Neural cell (in vitro differentiated cells): Measurements from ENCODE around the gene TP53I13. TPM values are rescaled to one million over a fixed set of nuclear protein-coding genes. Genes with fewer than 3 reads are reported as not detected.

ENCODE experiments used
- H2AFZ ChIP-seq: fragments of 200-600, 300-800 bp; sonication (generic), shearing (Covaris generic); 2 replicates; pipeline ENCODE4 v1.6.0; 2014; ENCODE audit warnings: low read depth, mild to moderate bottlenecking, antibody characterized with exemption, low read length, moderate library complexity
- H3F3A ChIP-seq: fragments of 200-600 bp; shearing (Covaris generic); 2 replicates; pipeline ENCODE4 v1.6.1; 2016; ENCODE audit warnings: mild to moderate bottlenecking, moderate library complexity, mixed read lengths, antibody characterized with exemption, low read length; ENCODE audit not compliant: insufficient read depth, poor library complexity, severe bottlenecking
- H3K27ac ChIP-seq: fragments of 200-600, 300-800 bp; sonication (generic), shearing (Covaris generic); 2 replicates; pipeline ENCODE4 v1.5.1; 2014; ENCODE audit warnings: mild to moderate bottlenecking, low read length, moderate library complexity
- H3K27me3 ChIP-seq: fragments of 300-800, 200-600 bp; sonication (generic), shearing (Covaris generic); 2 replicates; pipeline ENCODE4 v1.6.0; 2014; ENCODE audit warnings: mild to moderate bottlenecking, low read depth, low read length, moderate library complexity; ENCODE audit not compliant: insufficient read depth
- H3K36me3 ChIP-seq: fragments of 300-800, 200-600 bp; sonication (generic), shearing (Covaris generic); 2 replicates; pipeline ENCODE4 v1.5.1; 2014; ENCODE audit warnings: mild to moderate bottlenecking, antibody characterized with exemption, low read length, moderate library complexity; ENCODE audit not compliant: insufficient read depth
- H3K4me2 ChIP-seq: fragments of 300-800, 200-600 bp; sonication (generic), shearing (Covaris generic); 2 replicates; pipeline ENCODE4 v1.6.0; 2014; ENCODE audit warnings: mild to moderate bottlenecking, low read length
- H3K4me3 ChIP-seq: fragments of 300-800, 200-600 bp; sonication (generic), shearing (Covaris generic); 2 replicates; pipeline ENCODE4 v1.5.1; 2014; ENCODE audit warnings: mild to moderate bottlenecking, low read length, moderate library complexity
- H3K79me2 ChIP-seq: fragments of 200-600 bp; shearing (Covaris generic); replicated peaks from 2 replicates; pipeline ENCODE4 v1.6.0; 2014; ENCODE audit warnings: mild to moderate bottlenecking, low read length, moderate library complexity; ENCODE audit not compliant: insufficient read depth
- H3K9ac ChIP-seq: fragments of 300-800, 200-600 bp; sonication (generic), shearing (Covaris generic); 2 replicates; pipeline ENCODE4 v1.6.1; 2016; ENCODE audit warnings: mild to moderate bottlenecking, low read length, mixed read lengths
- H3K9me2 ChIP-seq: fragments of 200-600 bp; shearing (Covaris generic); 2 replicates; pipeline ENCODE4 v1.6.1; 2016; ENCODE audit warnings: mild to moderate bottlenecking, low read length, mixed read lengths; ENCODE audit not compliant: insufficient read depth
- H3K9me3 ChIP-seq: fragments of 200-600, 300-800 bp; sonication (generic), shearing (Covaris generic); 2 replicates; pipeline ENCODE4 v1.6.1; 2016; ENCODE audit warnings: mild to moderate bottlenecking, mixed run types, low read length, moderate library complexity, mixed read lengths
- H4K20me1 ChIP-seq: fragments of 200-600 bp; shearing (Covaris generic); 2 replicates; pipeline ENCODE4 v1.6.1; 2016; ENCODE audit warnings: mild to moderate bottlenecking, mixed run types; ENCODE audit not compliant: insufficient read depth
- EZH2 ChIP-seq: fragments of 200-600, 300-800 bp; shearing (Covaris generic), sonication (generic); IDR thresholded peaks from 2 replicates; pipeline ENCODE4 v1.6.1; 2014; ENCODE audit warnings: antibody characterized with exemption, low read length, borderline replicate concordance, mild to moderate bottlenecking; ENCODE audit not compliant: insufficient read depth, poor library complexity, severe bottlenecking
- MXI1 ChIP-seq: fragments of 450-650 bp; conservative IDR thresholded peaks from 2 replicates; pipeline ENCODE4 v1.6.1; 2014; ENCODE audit warnings: antibody characterized with exemption, mild to moderate bottlenecking; ENCODE audit not compliant: poor library complexity, severe bottlenecking
- RAD21 ChIP-seq: fragments of 450-650 bp; conservative IDR thresholded peaks from 2 replicates; pipeline ENCODE4 v1.6.1; 2014; ENCODE audit warnings: antibody characterized with exemption, mild to moderate bottlenecking, moderate library complexity
- polyA plus RNA-seq: library from polyadenylated mRNA; depleted of rRNA; stranded (reverse); fragments of >200 nt; gene quantifications from 2 replicates; pipeline ENCODE4 v1.2.3, GENCODE V29; 2014
- TF ChIP-seq, protein P1 (sequence below): IDR thresholded peaks from 2 replicates; pipeline ENCODE4 v1.6.1; 2012; ENCODE audit warnings: borderline replicate concordance
- TF ChIP-seq, protein P2 (sequence below): fragments of 450-650 bp; IDR thresholded peaks from 2 replicates; pipeline ENCODE4 v1.5.1; 2014; ENCODE audit warnings: antibody characterized with exemption, mild to moderate bottlenecking, moderate library complexity; ENCODE audit not compliant: poor library complexity, severe bottlenecking

The TP53I13 gene
- polyA plus RNA-seq, 1 donor from 2014 or later: 18.4 TPM

DNA sequence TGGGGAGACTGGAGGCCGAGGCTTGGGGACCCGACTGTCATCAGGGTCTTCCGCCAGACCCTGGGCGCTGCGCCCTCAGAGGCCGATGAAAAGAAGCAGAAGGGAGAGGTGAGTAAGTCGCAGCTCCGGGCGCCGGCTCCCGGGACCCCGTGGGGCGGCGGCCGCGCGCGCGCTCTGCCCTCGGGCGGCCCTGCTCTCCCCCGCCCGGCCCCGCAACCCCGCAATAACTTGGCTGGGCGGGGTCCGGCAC is 1.3 kb upstream of the TP53I13 start:
- no peak overlapping the region for H3K27ac ChIP-seq
- H4K20me1 ChIP-seq: no peaks in the 10 kb centered on the region
- no peak overlapping the region for H3K4me2 ChIP-seq
- no peaks in the 10 kb centered on the region for H3K9me2 ChIP-seq
- H3K9me3 ChIP-seq: no peaks in the 10 kb centered on the region
- H3F3A ChIP-seq: no peaks in the 10 kb centered on the region
- no peaks in the 10 kb centered on the region for H3K36me3 ChIP-seq
- no peak overlapping the region for H2AFZ ChIP-seq
- no peaks in the 10 kb centered on the region for H3K79me2 ChIP-seq
- TF ChIP-seq MXI1: no peak
- TF ChIP-seq, protein P1, sequence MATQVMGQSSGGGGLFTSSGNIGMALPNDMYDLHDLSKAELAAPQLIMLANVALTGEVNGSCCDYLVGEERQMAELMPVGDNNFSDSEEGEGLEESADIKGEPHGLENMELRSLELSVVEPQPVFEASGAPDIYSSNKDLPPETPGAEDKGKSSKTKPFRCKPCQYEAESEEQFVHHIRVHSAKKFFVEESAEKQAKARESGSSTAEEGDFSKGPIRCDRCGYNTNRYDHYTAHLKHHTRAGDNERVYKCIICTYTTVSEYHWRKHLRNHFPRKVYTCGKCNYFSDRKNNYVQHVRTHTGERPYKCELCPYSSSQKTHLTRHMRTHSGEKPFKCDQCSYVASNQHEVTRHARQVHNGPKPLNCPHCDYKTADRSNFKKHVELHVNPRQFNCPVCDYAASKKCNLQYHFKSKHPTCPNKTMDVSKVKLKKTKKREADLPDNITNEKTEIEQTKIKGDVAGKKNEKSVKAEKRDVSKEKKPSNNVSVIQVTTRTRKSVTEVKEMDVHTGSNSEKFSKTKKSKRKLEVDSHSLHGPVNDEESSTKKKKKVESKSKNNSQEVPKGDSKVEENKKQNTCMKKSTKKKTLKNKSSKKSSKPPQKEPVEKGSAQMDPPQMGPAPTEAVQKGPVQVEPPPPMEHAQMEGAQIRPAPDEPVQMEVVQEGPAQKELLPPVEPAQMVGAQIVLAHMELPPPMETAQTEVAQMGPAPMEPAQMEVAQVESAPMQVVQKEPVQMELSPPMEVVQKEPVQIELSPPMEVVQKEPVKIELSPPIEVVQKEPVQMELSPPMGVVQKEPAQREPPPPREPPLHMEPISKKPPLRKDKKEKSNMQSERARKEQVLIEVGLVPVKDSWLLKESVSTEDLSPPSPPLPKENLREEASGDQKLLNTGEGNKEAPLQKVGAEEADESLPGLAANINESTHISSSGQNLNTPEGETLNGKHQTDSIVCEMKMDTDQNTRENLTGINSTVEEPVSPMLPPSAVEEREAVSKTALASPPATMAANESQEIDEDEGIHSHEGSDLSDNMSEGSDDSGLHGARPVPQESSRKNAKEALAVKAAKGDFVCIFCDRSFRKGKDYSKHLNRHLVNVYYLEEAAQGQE: no peak
- TF ChIP-seq RAD21: no peak
- H3K27me3 ChIP-seq: peaks cover 44% of the 10 kb centered on the region
- H3K4me3 ChIP-seq: peak overlapping the region; percentile 84
- no peak overlapping the region for H3K9ac ChIP-seq

DNA sequence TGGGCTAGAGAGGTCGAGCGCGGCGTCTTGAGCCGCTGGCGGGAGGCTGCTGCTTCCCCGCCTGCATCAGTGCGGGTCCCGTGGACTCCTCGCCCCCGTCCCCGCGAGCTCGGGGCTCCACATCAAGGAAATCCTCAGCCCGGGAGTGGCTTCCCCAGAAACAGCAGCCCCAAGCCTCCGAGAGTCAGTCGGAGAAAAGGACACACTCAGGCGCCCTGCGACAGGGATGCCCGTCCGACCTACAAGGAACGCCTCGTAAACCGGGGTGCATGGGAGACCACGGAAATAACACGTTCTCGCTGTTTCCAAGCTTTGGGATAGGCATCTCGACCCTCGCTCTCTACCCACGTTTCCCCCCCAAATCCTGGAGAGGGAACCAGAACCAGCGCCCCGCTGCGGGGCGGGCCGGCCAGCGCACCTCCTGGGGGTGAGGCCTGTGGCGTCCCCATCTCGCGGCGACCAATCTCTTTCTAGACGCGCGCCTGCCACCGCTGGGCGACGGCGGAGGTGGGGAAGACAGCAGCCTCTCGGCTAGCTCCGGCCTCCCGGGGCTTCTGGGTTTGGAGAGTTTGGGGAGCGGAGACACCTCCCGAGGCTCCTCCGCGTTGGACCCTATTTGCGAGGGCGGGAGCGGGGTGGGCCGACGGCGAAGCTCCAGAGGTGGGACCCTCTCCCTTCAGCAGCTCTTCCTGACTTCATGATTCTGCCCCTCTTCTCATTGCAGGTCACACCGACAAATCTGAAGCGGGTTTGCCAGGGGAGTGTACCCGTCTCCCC is 759 bp upstream of the TP53I13 start:
- peak overlapping the region; percentile 34 for H3K9ac ChIP-seq
- TF ChIP-seq EZH2: peak; percentile 78
- TF ChIP-seq, protein P2, sequence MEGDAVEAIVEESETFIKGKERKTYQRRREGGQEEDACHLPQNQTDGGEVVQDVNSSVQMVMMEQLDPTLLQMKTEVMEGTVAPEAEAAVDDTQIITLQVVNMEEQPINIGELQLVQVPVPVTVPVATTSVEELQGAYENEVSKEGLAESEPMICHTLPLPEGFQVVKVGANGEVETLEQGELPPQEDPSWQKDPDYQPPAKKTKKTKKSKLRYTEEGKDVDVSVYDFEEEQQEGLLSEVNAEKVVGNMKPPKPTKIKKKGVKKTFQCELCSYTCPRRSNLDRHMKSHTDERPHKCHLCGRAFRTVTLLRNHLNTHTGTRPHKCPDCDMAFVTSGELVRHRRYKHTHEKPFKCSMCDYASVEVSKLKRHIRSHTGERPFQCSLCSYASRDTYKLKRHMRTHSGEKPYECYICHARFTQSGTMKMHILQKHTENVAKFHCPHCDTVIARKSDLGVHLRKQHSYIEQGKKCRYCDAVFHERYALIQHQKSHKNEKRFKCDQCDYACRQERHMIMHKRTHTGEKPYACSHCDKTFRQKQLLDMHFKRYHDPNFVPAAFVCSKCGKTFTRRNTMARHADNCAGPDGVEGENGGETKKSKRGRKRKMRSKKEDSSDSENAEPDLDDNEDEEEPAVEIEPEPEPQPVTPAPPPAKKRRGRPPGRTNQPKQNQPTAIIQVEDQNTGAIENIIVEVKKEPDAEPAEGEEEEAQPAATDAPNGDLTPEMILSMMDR: peak; percentile 41
- TF ChIP-seq, protein P1: no peak

More for the DNA sequence above, 759 bp upstream of the TP53I13 start:
- Histone ChIP-seq H3K36me3 (no peaks in the 10 kb centered on the region), H3K27me3 (peaks cover 44% of the 10 kb centered on the region), H3K79me2 (no peaks in the 10 kb centered on the region), H3K4me2 (peak overlapping the region; percentile 58), H3K27ac (no peak overlapping the region), H3K9me3 (no peaks in the 10 kb centered on the region), H2AFZ (no peak overlapping the region), H4K20me1 (no peaks in the 10 kb centered on the region), H3K4me3 (peak overlapping the region; percentile 84), H3K9me2 (no peaks in the 10 kb centered on the region), H3F3A (no peaks in the 10 kb centered on the region)
